Astrocyte of the spinal cord (primary cell): ENCODE measurements around the gene PARD3B.

Source experiments
- DNase-seq: peaks from one replicate; pipeline ENCODE4 v3.0.0; 2011; ENCODE audit warnings: low read depth, low spot score
- H3K4me3 ChIP-seq: 2 replicates; pipeline ENCODE4 v1.5.1; 2011; ENCODE audit warnings: low read depth, mild to moderate bottlenecking, low read length, moderate library complexity
- CTCF ChIP-seq: IDR thresholded peaks from 2 replicates; pipeline ENCODE4 v1.5.1; 2012; ENCODE audit warnings: low read depth, mild to moderate bottlenecking, low read length, inconsistent platforms
- in situ Hi-C: cut with HindIII; loops from 2 replicates; pipeline ENCODE4 v1.10.0; 2017; ENCODE audit warnings: low sequenced_read_pairs

PARD3B gene

GRCh38 chr2:204971206-204971907 lies 426.1 kb downstream of the PARD3B start:
- H3K4me3 ChIP-seq, result no peak overlapping the region
- no peak for DNase-seq
- in situ Hi-C loops, result no loop called here
- TF ChIP-seq CTCF, result no peak

- in situ Hi-C loops, result no loop called here
- DNase-seq, result no peak
These were observed 426.9 kb downstream of the PARD3B start for GRCh38 chr2:204972161-204972560.

GRCh38 chr2:204972606-204973336 lies 427.5 kb downstream of the PARD3B start:
- no peak overlapping the region for H3K4me3 ChIP-seq
- DNase-seq, result no peak
- TF ChIP-seq CTCF, result no peak
- in situ Hi-C loops, result no loop called here

More at GRCh38 chr2:204972161-204972560, 426.9 kb downstream of the PARD3B start:
- H3K4me3 ChIP-seq, result no peak overlapping the region
- no peak for TF ChIP-seq CTCF

- in situ Hi-C loops, result no loop called here
- no peak for DNase-seq
- no peak for TF ChIP-seq CTCF
- no peak overlapping the region for H3K4me3 ChIP-seq
These were observed 428.3 kb downstream of the PARD3B start for GRCh38 chr2:204973616-204974015.

GRCh38 chr2:204974487-204974886 lies 429.2 kb downstream of the PARD3B start:
- H3K4me3 ChIP-seq, result no peak overlapping the region
- no peak for TF ChIP-seq CTCF
- in situ Hi-C loops, result no loop called here
- no peak for DNase-seq

GRCh38 chr2:204977914-204978313 lies 432.6 kb downstream of the PARD3B start:
- no peak overlapping the region for H3K4me3 ChIP-seq
- no peak for DNase-seq
- in situ Hi-C loops, result no loop called here
- no peak for TF ChIP-seq CTCF
